ENCODE results near the gene CD300LG.

Gene CD300LG

GRCh38 chr17:43912635-43913304 lies 65.8 kb downstream of the CD300LG start:
- TF ChIP-seq CTCF (conservative IDR thresholded peaks at IDR 0.05; ENCODE audit: control insufficient read depth, insufficient read depth, low read depth, low read length): no peak
- H3K4me3 ChIP-seq (ENCODE audit: control insufficient read depth, low read depth, low read length): no peak overlapping the region
- no peak for DNase-seq (ENCODE audit: low read depth)

All from fibroblast of mammary gland (primary cell).